HUES6 (cell line): ENCODE data around the gene CERS6.

Source experiments
- H3K27ac ChIP-seq: 2 replicates; pipeline ENCODE4 v1.7.0; 2013; ENCODE audit warnings: low read depth, mild to moderate bottlenecking, low read length, inconsistent platforms
- H3K27me3 ChIP-seq: 2 replicates; pipeline ENCODE4 v1.6.1; 2013; ENCODE audit warnings: low read length; ENCODE audit not compliant: control insufficient read depth, insufficient read depth
- H3K36me3 ChIP-seq: 2 replicates; pipeline ENCODE4 v1.6.1; 2013; ENCODE audit warnings: low read length; ENCODE audit not compliant: control insufficient read depth, insufficient read depth
- H3K4me1 ChIP-seq: 2 replicates; pipeline ENCODE4 v1.6.1; 2013; ENCODE audit warnings: low read length; ENCODE audit not compliant: control insufficient read depth, insufficient read depth
- H3K4me3 ChIP-seq: 2 replicates; pipeline ENCODE4 v1.5.1; 2013; ENCODE audit warnings: low read depth, low read length
- H3K9ac ChIP-seq: one replicate; pipeline ENCODE4 v1.6.1; 2013; ENCODE audit warnings: mild to moderate bottlenecking, low read length
- H3K9me3 ChIP-seq: 2 replicates; pipeline ENCODE4 v1.6.1; 2013; ENCODE audit warnings: low read depth, low read length; ENCODE audit not compliant: control insufficient read depth, insufficient read depth

CERS6 gene

GRCh38 chr2:168802859-168803725 lies 347.0 kb downstream of the CERS6 start:
- H3K4me3 ChIP-seq, result no peak overlapping the region
- H3K27ac ChIP-seq, result no peak overlapping the region
- H3K36me3 ChIP-seq, result no peaks in the 10 kb centered on the region
- H3K4me1 ChIP-seq, result peaks cover 29% of the 10 kb centered on the region
- H3K27me3 ChIP-seq, result no peaks in the 10 kb centered on the region
- H3K9me3 ChIP-seq, result no peaks in the 10 kb centered on the region
- H3K9ac ChIP-seq, result no peak overlapping the region

- Histone ChIP-seq H3K9ac (no peak overlapping the region), H3K4me1 (peaks cover 18% of the 10 kb centered on the region)
Observed at GRCh38 chr2:168804214-168804613, 348.1 kb downstream of the CERS6 start.

GRCh38 chr2:168805615-168806014 lies 349.5 kb downstream of the CERS6 start:
- Histone ChIP-seq H3K27me3 (no peaks in the 10 kb centered on the region), H3K27ac (no peak overlapping the region)

More at GRCh38 chr2:168804214-168804613, 348.1 kb downstream of the CERS6 start:
- Histone ChIP-seq H3K9me3 (no peaks in the 10 kb centered on the region), H3K27me3 (no peaks in the 10 kb centered on the region), H3K27ac (no peak overlapping the region), H3K4me3 (no peak overlapping the region), H3K36me3 (no peaks in the 10 kb centered on the region)

GRCh38 chr2:168809537-168809936 lies 353.5 kb downstream of the CERS6 start:
- no peak overlapping the region for H3K9ac ChIP-seq
- no peaks in the 10 kb centered on the region for H3K9me3 ChIP-seq
- H3K4me3 ChIP-seq, result no peak overlapping the region
- H3K27me3 ChIP-seq, result no peaks in the 10 kb centered on the region
- peaks cover 6% of the 10 kb centered on the region for H3K4me1 ChIP-seq
- no peak overlapping the region for H3K27ac ChIP-seq
- no peaks in the 10 kb centered on the region for H3K36me3 ChIP-seq

More at GRCh38 chr2:168805615-168806014, 349.5 kb downstream of the CERS6 start:
- Histone ChIP-seq H3K4me1 (peaks cover 17% of the 10 kb centered on the region), H3K36me3 (no peaks in the 10 kb centered on the region), H3K9ac (no peak overlapping the region), H3K9me3 (no peaks in the 10 kb centered on the region), H3K4me3 (no peak overlapping the region)

GRCh38 chr2:168810235-168810634 lies 354.2 kb downstream of the CERS6 start:
- Histone ChIP-seq H3K36me3 (no peaks in the 10 kb centered on the region), H3K27ac (no peak overlapping the region), H3K4me1 (peaks cover 6% of the 10 kb centered on the region), H3K27me3 (no peaks in the 10 kb centered on the region), H3K9ac (no peak overlapping the region), H3K4me3 (no peak overlapping the region), H3K9me3 (no peaks in the 10 kb centered on the region)

GRCh38 chr2:168811696-168812095 lies 355.6 kb downstream of the CERS6 start:
- Histone ChIP-seq H3K4me3 (no peak overlapping the region), H3K9me3 (no peaks in the 10 kb centered on the region), H3K36me3 (no peaks in the 10 kb centered on the region), H3K27ac (no peak overlapping the region), H3K9ac (no peak overlapping the region), H3K4me1 (peaks cover 10% of the 10 kb centered on the region), H3K27me3 (no peaks in the 10 kb centered on the region)

GRCh38 chr2:168814046-168814445 lies 358.0 kb downstream of the CERS6 start:
- Histone ChIP-seq H3K4me3 (no peak overlapping the region), H3K27me3 (no peaks in the 10 kb centered on the region), H3K36me3 (no peaks in the 10 kb centered on the region), H3K4me1 (peaks cover 11% of the 10 kb centered on the region), H3K27ac (no peak overlapping the region), H3K9me3 (no peaks in the 10 kb centered on the region), H3K9ac (no peak overlapping the region)

- Histone ChIP-seq H3K4me1 (peaks cover 14% of the 10 kb centered on the region), H3K4me3 (no peak overlapping the region), H3K9me3 (no peaks in the 10 kb centered on the region), H3K36me3 (no peaks in the 10 kb centered on the region), H3K27me3 (no peaks in the 10 kb centered on the region), H3K9ac (no peak overlapping the region), H3K27ac (no peak overlapping the region)
Observed at GRCh38 chr2:168814939-168815907, 359.2 kb downstream of the CERS6 start.

GRCh38 chr2:168816369-168816768 lies 360.3 kb downstream of the CERS6 start:
- Histone ChIP-seq H3K27me3 (no peaks in the 10 kb centered on the region), H3K36me3 (no peaks in the 10 kb centered on the region), H3K4me3 (no peak overlapping the region), H3K9me3 (no peaks in the 10 kb centered on the region), H3K4me1 (peaks cover 10% of the 10 kb centered on the region; the same call in 1 of the 2 replicates), H3K27ac (no peak overlapping the region), H3K9ac (no peak overlapping the region)

- Histone ChIP-seq H3K4me1 (peaks cover 10% of the 10 kb centered on the region; the same call in 1 of the 2 replicates), H3K4me3 (no peak overlapping the region), H3K27me3 (no peaks in the 10 kb centered on the region), H3K27ac (no peak overlapping the region), H3K36me3 (no peaks in the 10 kb centered on the region), H3K9me3 (no peaks in the 10 kb centered on the region), H3K9ac (no peak overlapping the region)
Observed at GRCh38 chr2:168819050-168819715, 363.1 kb downstream of the CERS6 start.
